Activated T-cell treated with anti-CD3 and anti-CD28 coated beads, Interleukin-2, amount 50 U/mL, for 24 hours (primary cell): ENCODE data around the gene ZDHHC7.

Source experiments
- DNase-seq: peaks from one replicate; pipeline ENCODE4 v3.0.0-alpha.2; 2020
- H3K27ac Mint-ChIP-seq: 2 replicates; pipeline ENCODE4 v1.8.0; 2020; ENCODE audit warnings: mild to moderate bottlenecking, mixed read lengths
- H3K27me3 Mint-ChIP-seq: 2 replicates; pipeline ENCODE4 v1.8.0; 2020; ENCODE audit warnings: mixed read lengths
- H3K36me3 Mint-ChIP-seq: 2 replicates; pipeline ENCODE4 v1.8.0; 2020; ENCODE audit warnings: low read depth, mixed read lengths
- H3K4me1 Mint-ChIP-seq: 2 replicates; pipeline ENCODE4 v1.8.0; 2020; ENCODE audit warnings: low read depth, mixed read lengths
- H3K4me3 Mint-ChIP-seq: 2 replicates; pipeline ENCODE4 v1.8.0; 2020; ENCODE audit warnings: mild to moderate bottlenecking, moderate library complexity, mixed read lengths
- H3K9me3 Mint-ChIP-seq: 2 replicates; pipeline ENCODE4 v1.8.0; 2020; ENCODE audit warnings: mixed read lengths

Gene ZDHHC7

GRCh38 chr16:85047867-85048455 is 36.6 kb upstream of the ZDHHC7 start:
- Mint-ChIP-seq H3K9me3 (no peaks in the 10 kb centered on the region), H3K4me3 (no peak overlapping the region), H3K27ac (no peak overlapping the region), H3K27me3 (no peaks in the 10 kb centered on the region), H3K4me1 (peaks cover 42% of the 10 kb centered on the region), H3K36me3 (peaks cover 8% of the 10 kb centered on the region)
- no peak for DNase-seq

- peak overlapping the region; percentile 45 for H3K27ac Mint-ChIP-seq
Observed at GRCh38 chr16:85046931-85047866, 35.9 kb upstream of the ZDHHC7 start.

GRCh38 chr16:85046472-85046916 is 35.2 kb upstream of the ZDHHC7 start:
- DNase-seq = no peak
- no peaks in the 10 kb centered on the region for H3K27me3 Mint-ChIP-seq
- H3K4me1 Mint-ChIP-seq = peaks cover 39% of the 10 kb centered on the region
- H3K4me3 Mint-ChIP-seq = no peak overlapping the region
- no peak overlapping the region for H3K27ac Mint-ChIP-seq
- peaks cover 6% of the 10 kb centered on the region for H3K36me3 Mint-ChIP-seq
- no peaks in the 10 kb centered on the region for H3K9me3 Mint-ChIP-seq

More at GRCh38 chr16:85046931-85047866, 35.9 kb upstream of the ZDHHC7 start:
- no peak overlapping the region for H3K4me3 Mint-ChIP-seq
- H3K9me3 Mint-ChIP-seq = no peaks in the 10 kb centered on the region
- H3K4me1 Mint-ChIP-seq = peaks cover 40% of the 10 kb centered on the region
- DNase-seq = no peak
- H3K36me3 Mint-ChIP-seq = peaks cover 6% of the 10 kb centered on the region
- no peaks in the 10 kb centered on the region for H3K27me3 Mint-ChIP-seq

GRCh38 chr16:85045641-85046471 is 34.5 kb upstream of the ZDHHC7 start:
- Mint-ChIP-seq H3K27ac (no peak overlapping the region), H3K9me3 (no peaks in the 10 kb centered on the region), H3K27me3 (no peaks in the 10 kb centered on the region), H3K4me1 (peaks cover 35% of the 10 kb centered on the region), H3K36me3 (peaks cover 9% of the 10 kb centered on the region), H3K4me3 (no peak overlapping the region)
- DNase-seq = no peak

GRCh38 chr16:85045077-85045476 is 33.7 kb upstream of the ZDHHC7 start:
- no peak for DNase-seq
- H3K9me3 Mint-ChIP-seq = no peaks in the 10 kb centered on the region
- peaks cover 30% of the 10 kb centered on the region for H3K4me1 Mint-ChIP-seq
- peaks cover 9% of the 10 kb centered on the region for H3K36me3 Mint-ChIP-seq
- no peaks in the 10 kb centered on the region for H3K27me3 Mint-ChIP-seq
- H3K4me3 Mint-ChIP-seq = no peak overlapping the region
- no peak overlapping the region for H3K27ac Mint-ChIP-seq

GRCh38 chr16:85042606-85043005 is 31.3 kb upstream of the ZDHHC7 start:
- no peaks in the 10 kb centered on the region for H3K27me3 Mint-ChIP-seq
- DNase-seq = no peak
- H3K4me3 Mint-ChIP-seq = no peak overlapping the region
- H3K4me1 Mint-ChIP-seq = peaks cover 20% of the 10 kb centered on the region
- H3K36me3 Mint-ChIP-seq = peaks cover 15% of the 10 kb centered on the region
- H3K9me3 Mint-ChIP-seq = no peaks in the 10 kb centered on the region
- H3K27ac Mint-ChIP-seq = no peak overlapping the region

- Mint-ChIP-seq H3K9me3 (no peaks in the 10 kb centered on the region), H3K4me1 (peaks cover 18% of the 10 kb centered on the region), H3K4me3 (no peak overlapping the region), H3K27me3 (no peaks in the 10 kb centered on the region), H3K27ac (no peak overlapping the region), H3K36me3 (peaks cover 14% of the 10 kb centered on the region)
- DNase-seq = no peak
Observed at GRCh38 chr16:85042167-85042526, 30.8 kb upstream of the ZDHHC7 start.

- Mint-ChIP-seq H3K27ac (no peak overlapping the region), H3K4me1 (peaks cover 18% of the 10 kb centered on the region), H3K36me3 (peaks cover 18% of the 10 kb centered on the region), H3K27me3 (no peaks in the 10 kb centered on the region), H3K4me3 (no peak overlapping the region), H3K9me3 (no peaks in the 10 kb centered on the region)
- DNase-seq = no peak
Observed at GRCh38 chr16:85041219-85042166, 30.2 kb upstream of the ZDHHC7 start.

- Mint-ChIP-seq H3K36me3 (peaks cover 18% of the 10 kb centered on the region), H3K27me3 (no peaks in the 10 kb centered on the region), H3K4me3 (no peak overlapping the region), H3K27ac (no peak overlapping the region), H3K9me3 (no peaks in the 10 kb centered on the region), H3K4me1 (peaks cover 15% of the 10 kb centered on the region)
- DNase-seq = no peak
Observed at GRCh38 chr16:85040685-85041084, 29.4 kb upstream of the ZDHHC7 start.

GRCh38 chr16:85037721-85038120 is 26.4 kb upstream of the ZDHHC7 start:
- Mint-ChIP-seq H3K4me3 (no peak overlapping the region), H3K27ac (no peak overlapping the region), H3K36me3 (peaks cover 18% of the 10 kb centered on the region), H3K27me3 (no peaks in the 10 kb centered on the region), H3K4me1 (peaks cover 13% of the 10 kb centered on the region), H3K9me3 (no peaks in the 10 kb centered on the region)
- DNase-seq = no peak

GRCh38 chr16:85037050-85037410 is 25.7 kb upstream of the ZDHHC7 start:
- H3K27me3 Mint-ChIP-seq = no peaks in the 10 kb centered on the region
- no peak for DNase-seq
- H3K4me3 Mint-ChIP-seq = no peak overlapping the region
- H3K36me3 Mint-ChIP-seq = peaks cover 23% of the 10 kb centered on the region
- H3K4me1 Mint-ChIP-seq = peaks cover 13% of the 10 kb centered on the region
- H3K27ac Mint-ChIP-seq = peak overlapping the region; percentile 1
- H3K9me3 Mint-ChIP-seq = no peaks in the 10 kb centered on the region

- Mint-ChIP-seq H3K27ac (peak overlapping the region; percentile 45), H3K27me3 (no peaks in the 10 kb centered on the region), H3K36me3 (peaks cover 27% of the 10 kb centered on the region), H3K4me1 (peaks cover 17% of the 10 kb centered on the region), H3K4me3 (no peak overlapping the region), H3K9me3 (no peaks in the 10 kb centered on the region)
- DNase-seq = no peak
Observed at GRCh38 chr16:85036236-85037049, 25.1 kb upstream of the ZDHHC7 start.
